ENCODE data around the gene ARHGEF26. TPM values are rescaled to one million over a fixed set of nuclear protein-coding genes. Genes with fewer than 3 reads are reported as not detected.

ARHGEF26 gene
- polyA plus RNA-seq, 1 experiment, result 0.05 TPM

GRCh38 chr3:154169796-154170110 lies 48.6 kb downstream of the ARHGEF26 start:
- CTCF ChIA-PET, result no interaction called here
- Histone ChIP-seq H3K4me3 (ENCODE audit: low read depth, low read length) (no peak overlapping the region), H3K27me3 (ENCODE audit: control insufficient read depth, insufficient read depth, low read length) (no peaks in the 10 kb centered on the region), H3K36me3 (ENCODE audit: control insufficient read depth, insufficient read depth, low read length) (no peaks in the 10 kb centered on the region)
- POLR2A ChIA-PET, result no interaction called here
- TF ChIP-seq CTCF (IDR thresholded peaks at IDR 0.05; ENCODE audit: insufficient read depth, low read depth, low read length), result no peak
- no peak for DNase-seq (ENCODE audit: low read depth)

DNA sequence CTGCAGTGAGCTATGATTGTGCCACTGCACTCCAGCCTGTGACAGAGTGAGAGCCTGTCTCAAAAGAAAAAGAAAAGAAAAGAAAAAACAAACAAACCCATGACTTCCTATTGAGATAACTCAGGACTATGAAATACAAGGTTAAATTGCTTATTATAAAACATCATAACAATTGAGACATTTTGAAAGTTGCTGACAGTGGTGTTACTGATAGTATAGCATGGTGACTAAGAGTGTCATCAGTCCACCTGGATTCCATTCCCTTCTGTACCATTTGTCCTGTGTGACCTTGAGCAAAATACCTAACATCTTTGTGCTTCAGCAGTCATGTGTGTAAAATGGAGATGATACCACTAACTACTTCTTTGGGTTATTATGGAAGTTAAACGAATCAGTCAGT lies 49.1 kb downstream of the ARHGEF26 start:
- no peaks in the 10 kb centered on the region for H3K36me3 ChIP-seq (ENCODE audit: control insufficient read depth, insufficient read depth, low read length)
- no peak for DNase-seq (ENCODE audit: low read depth)
- ChIA-PET POLR2A (no interaction called here), CTCF (interaction anchor here (1.0 kb wide), 1 partner anchor 14 kb away, joined by 3 read pairs; no protein-coding TSS in a partner anchor)
- no peaks in the 10 kb centered on the region for H3K27me3 ChIP-seq (ENCODE audit: control insufficient read depth, insufficient read depth, low read length)
- H3K4me3 ChIP-seq (ENCODE audit: low read depth, low read length), result no peak overlapping the region
- no peak for TF ChIP-seq CTCF (IDR thresholded peaks at IDR 0.05; ENCODE audit: insufficient read depth, low read depth, low read length)

GRCh38 chr3:154175041-154175440 lies 53.9 kb downstream of the ARHGEF26 start:
- no peak for DNase-seq (ENCODE audit: low read depth)
- ChIA-PET CTCF (interaction anchor here (1.3 kb wide), 1 partner anchor 14 kb away, joined by 3 read pairs; no protein-coding TSS in a partner anchor), POLR2A (no interaction called here)
- Histone ChIP-seq H3K27me3 (ENCODE audit: control insufficient read depth, insufficient read depth, low read length) (no peaks in the 10 kb centered on the region), H3K4me3 (ENCODE audit: low read depth, low read length) (no peak overlapping the region), H3K36me3 (ENCODE audit: control insufficient read depth, insufficient read depth, low read length) (no peaks in the 10 kb centered on the region)
- TF ChIP-seq CTCF (IDR thresholded peaks at IDR 0.05; ENCODE audit: insufficient read depth, low read depth, low read length), result no peak

- no peak for TF ChIP-seq CTCF (IDR thresholded peaks at IDR 0.05; ENCODE audit: insufficient read depth, low read depth, low read length)
- Histone ChIP-seq H3K27me3 (ENCODE audit: control insufficient read depth, insufficient read depth, low read length) (no peaks in the 10 kb centered on the region), H3K36me3 (ENCODE audit: control insufficient read depth, insufficient read depth, low read length) (no peaks in the 10 kb centered on the region), H3K4me3 (ENCODE audit: low read depth, low read length) (no peak overlapping the region)
- ChIA-PET POLR2A (interaction anchor here (0.7 kb wide), 1 partner anchor 52 kb away, joined by 8 read pairs; no protein-coding TSS in a partner anchor), CTCF (interaction anchor here (0.8 kb wide), 1 partner anchor 21 kb away, joined by 3 read pairs; no protein-coding TSS in a partner anchor)
- DNase-seq (ENCODE audit: low read depth), result no peak
These were observed 54.8 kb downstream of the ARHGEF26 start for GRCh38 chr3:154176036-154176435.

GRCh38 chr3:154177406-154177805 lies 56.2 kb downstream of the ARHGEF26 start:
- POLR2A ChIA-PET, result no interaction called here
- CTCF ChIA-PET, result interaction anchor here (0.8 kb wide), 1 partner anchor 15 kb away, joined by 3 read pairs; no protein-coding TSS in a partner anchor
- H3K4me3 ChIP-seq (ENCODE audit: low read depth, low read length), result no peak overlapping the region
- TF ChIP-seq CTCF (IDR thresholded peaks at IDR 0.05; ENCODE audit: insufficient read depth, low read depth, low read length), result no peak
- H3K36me3 ChIP-seq (ENCODE audit: control insufficient read depth, insufficient read depth, low read length), result no peaks in the 10 kb centered on the region
- no peak for DNase-seq (ENCODE audit: low read depth)
- no peaks in the 10 kb centered on the region for H3K27me3 ChIP-seq (ENCODE audit: control insufficient read depth, insufficient read depth, low read length)

Measured in BJ (cell line).